ENCODE results near the gene ZBTB43. TPM values are rescaled to one million over a fixed set of nuclear protein-coding genes. Genes with fewer than 3 reads are reported as not detected.

Gene ZBTB43, protein sequence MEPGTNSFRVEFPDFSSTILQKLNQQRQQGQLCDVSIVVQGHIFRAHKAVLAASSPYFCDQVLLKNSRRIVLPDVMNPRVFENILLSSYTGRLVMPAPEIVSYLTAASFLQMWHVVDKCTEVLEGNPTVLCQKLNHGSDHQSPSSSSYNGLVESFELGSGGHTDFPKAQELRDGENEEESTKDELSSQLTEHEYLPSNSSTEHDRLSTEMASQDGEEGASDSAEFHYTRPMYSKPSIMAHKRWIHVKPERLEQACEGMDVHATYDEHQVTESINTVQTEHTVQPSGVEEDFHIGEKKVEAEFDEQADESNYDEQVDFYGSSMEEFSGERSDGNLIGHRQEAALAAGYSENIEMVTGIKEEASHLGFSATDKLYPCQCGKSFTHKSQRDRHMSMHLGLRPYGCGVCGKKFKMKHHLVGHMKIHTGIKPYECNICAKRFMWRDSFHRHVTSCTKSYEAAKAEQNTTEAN
- 10 to 100 TPM; 21.2 to 46.1 (median 32.2) TPM for total RNA-seq

DNA sequence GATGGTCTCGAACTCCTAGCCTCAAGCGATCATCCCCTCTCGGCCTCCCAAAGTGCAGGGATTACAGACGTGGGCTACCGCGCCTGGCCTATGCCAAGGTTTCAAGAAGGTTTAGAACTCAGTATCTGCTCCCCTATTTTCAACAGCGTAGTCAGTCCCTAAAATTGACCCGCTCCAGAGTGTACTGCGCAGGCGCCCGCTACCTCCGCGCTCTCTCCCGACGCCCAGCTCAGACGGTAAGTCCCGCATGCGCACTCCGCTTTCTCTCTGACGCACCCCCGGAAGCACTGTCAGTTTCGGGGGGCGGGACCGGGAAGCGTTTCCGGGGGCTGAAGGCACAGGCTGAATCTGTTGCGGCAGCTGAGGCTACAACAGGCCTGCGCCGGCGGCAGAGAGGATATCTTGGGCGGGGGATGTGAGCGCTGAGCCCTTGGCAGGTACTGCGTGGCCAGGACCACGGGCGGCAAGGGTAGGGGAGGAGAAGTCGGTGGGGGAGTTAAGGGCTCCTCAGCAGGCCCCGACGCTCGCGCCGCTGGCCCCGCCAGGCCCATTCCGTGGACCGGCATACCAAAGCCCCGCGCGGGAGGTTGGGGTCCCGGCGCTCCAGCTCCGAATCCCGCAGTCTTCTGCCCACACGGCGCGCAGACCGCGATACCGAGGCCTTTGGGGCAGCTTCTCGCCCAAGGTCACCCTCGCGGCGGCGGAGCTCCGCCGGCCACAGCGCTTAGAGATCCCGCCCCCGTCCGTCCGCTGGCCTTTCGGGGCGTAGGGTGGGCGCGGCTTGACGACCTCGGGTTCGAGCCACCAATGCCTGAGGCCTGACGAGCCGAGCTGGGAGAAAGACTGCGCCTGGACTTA is at the start of gene ZBTB43:
Gene ZBTB43, plus strand, starts transcription at position 345 of the 858 bp plus-strand sequence. CDS start 27,470 bp downstream, outside the sequence.
- H3K4me1 ChIP-seq: peaks cover 39% of the 10 kb centered on the region
- peak; percentile 98 to 99 for DNase-seq (ENCODE audit: low spot score in 2 of 2)
- 2% methylated on average over 35 of the region's 79 CpGs for WGBS
- H3K4me3 ChIP-seq: peak within 1 kb of the TSS; percentile 77
- TF ChIP-seq EP300 (IDR thresholded peaks at IDR 0.05) (no peak), POLR2AphosphoS5 (IDR thresholded peaks at IDR 0.05) (peak; percentile 53 to 83 (median 77)), POLR2A (IDR thresholded peaks at IDR 0.05) (peak in 1 of 2 donors; percentile 87)
- TF ChIP-seq, protein P1, sequence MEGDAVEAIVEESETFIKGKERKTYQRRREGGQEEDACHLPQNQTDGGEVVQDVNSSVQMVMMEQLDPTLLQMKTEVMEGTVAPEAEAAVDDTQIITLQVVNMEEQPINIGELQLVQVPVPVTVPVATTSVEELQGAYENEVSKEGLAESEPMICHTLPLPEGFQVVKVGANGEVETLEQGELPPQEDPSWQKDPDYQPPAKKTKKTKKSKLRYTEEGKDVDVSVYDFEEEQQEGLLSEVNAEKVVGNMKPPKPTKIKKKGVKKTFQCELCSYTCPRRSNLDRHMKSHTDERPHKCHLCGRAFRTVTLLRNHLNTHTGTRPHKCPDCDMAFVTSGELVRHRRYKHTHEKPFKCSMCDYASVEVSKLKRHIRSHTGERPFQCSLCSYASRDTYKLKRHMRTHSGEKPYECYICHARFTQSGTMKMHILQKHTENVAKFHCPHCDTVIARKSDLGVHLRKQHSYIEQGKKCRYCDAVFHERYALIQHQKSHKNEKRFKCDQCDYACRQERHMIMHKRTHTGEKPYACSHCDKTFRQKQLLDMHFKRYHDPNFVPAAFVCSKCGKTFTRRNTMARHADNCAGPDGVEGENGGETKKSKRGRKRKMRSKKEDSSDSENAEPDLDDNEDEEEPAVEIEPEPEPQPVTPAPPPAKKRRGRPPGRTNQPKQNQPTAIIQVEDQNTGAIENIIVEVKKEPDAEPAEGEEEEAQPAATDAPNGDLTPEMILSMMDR (IDR thresholded peaks at IDR 0.05): no peak
- no peaks in the 10 kb centered on the region for H3K27me3 ChIP-seq
- peaks cover 9% of the 10 kb centered on the region for H3K36me3 ChIP-seq
- no peaks in the 10 kb centered on the region for H3K9me3 ChIP-seq
- peak within 1 kb of the TSS; percentile 95 for H3K27ac ChIP-seq

DNA sequence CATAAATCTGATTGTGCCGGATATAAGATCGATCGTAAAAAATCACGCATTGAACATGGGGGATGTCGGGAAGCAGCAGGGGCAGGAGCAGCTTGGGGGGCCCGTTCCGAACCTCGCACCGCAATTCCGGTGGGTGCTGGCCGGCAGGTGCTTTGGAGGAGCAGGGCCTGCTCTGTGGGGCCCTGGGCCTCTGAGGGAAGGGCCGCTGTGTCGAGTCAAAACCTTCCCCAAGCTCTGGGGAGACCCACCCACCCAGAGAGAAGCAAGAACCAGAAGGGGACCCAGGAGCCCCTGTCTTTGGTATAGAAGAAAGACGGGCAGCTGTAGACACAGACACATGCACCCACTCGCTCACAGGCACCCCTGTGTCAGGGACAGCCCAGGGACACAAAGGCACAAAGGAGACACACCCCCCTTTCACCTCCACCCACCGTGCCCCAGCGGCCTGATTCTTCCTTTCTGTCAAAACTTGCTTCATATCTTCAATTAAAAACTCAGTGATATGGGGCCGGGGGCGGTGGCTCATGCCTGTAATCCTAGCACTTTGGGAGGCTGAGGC is 49.4 kb upstream of the ZBTB43 start:
- no peak overlapping the region for H3K4me3 ChIP-seq
- H3K27me3 ChIP-seq: peaks cover 11% of the 10 kb centered on the region
- no peaks in the 10 kb centered on the region for H3K36me3 ChIP-seq
- peaks cover 8% of the 10 kb centered on the region for H3K4me1 ChIP-seq
- DNase-seq (ENCODE audit: low spot score in 2 of 2): no peak
- H3K27ac ChIP-seq: no peak overlapping the region
- no peaks in the 10 kb centered on the region for H3K9me3 ChIP-seq
- WGBS: 79% methylated on average over 19 of the region's 19 CpGs
- no peak for TF ChIP-seq EP300 (IDR thresholded peaks at IDR 0.05)
- TF ChIP-seq, protein P1 (IDR thresholded peaks at IDR 0.05): no peak
- TF ChIP-seq POLR2A (IDR thresholded peaks at IDR 0.05): no peak
- TF ChIP-seq POLR2AphosphoS5 (IDR thresholded peaks at IDR 0.05): no peak

DNA sequence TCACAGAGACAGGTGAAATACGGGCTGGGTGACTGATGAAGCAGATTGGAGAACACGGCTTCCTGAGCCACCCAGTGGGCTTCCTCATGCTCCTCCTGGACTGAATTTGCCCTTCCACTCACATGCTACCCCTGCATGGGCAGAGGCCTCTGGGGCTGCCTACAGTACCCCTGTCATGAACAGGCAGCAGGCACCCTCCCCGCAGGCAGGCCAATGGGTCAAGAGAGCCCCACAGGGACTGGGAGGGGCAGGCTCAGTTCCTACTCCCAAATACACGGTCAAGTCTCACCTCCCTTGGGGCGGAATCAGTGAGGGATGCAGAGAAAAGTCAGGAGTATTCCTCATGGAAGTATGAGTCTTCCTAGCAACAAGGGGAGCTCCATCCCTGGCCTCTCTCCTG is 48.6 kb upstream of the ZBTB43 start:
- TF ChIP-seq POLR2A (IDR thresholded peaks at IDR 0.05) (no peak), EP300 (IDR thresholded peaks at IDR 0.05) (no peak), POLR2AphosphoS5 (IDR thresholded peaks at IDR 0.05) (no peak)
- TF ChIP-seq, protein P1 (IDR thresholded peaks at IDR 0.05): no peak
- no peak overlapping the region for H3K27ac ChIP-seq
- H3K27me3 ChIP-seq: peaks cover 12% of the 10 kb centered on the region
- WGBS: 78% methylated on average over 5 of the region's 5 CpGs
- no peaks in the 10 kb centered on the region for H3K9me3 ChIP-seq
- no peaks in the 10 kb centered on the region for H3K36me3 ChIP-seq
- DNase-seq (ENCODE audit: low spot score in 2 of 2): no peak
- H3K4me3 ChIP-seq: no peak overlapping the region
- H3K4me1 ChIP-seq: peaks cover 8% of the 10 kb centered on the region

DNA sequence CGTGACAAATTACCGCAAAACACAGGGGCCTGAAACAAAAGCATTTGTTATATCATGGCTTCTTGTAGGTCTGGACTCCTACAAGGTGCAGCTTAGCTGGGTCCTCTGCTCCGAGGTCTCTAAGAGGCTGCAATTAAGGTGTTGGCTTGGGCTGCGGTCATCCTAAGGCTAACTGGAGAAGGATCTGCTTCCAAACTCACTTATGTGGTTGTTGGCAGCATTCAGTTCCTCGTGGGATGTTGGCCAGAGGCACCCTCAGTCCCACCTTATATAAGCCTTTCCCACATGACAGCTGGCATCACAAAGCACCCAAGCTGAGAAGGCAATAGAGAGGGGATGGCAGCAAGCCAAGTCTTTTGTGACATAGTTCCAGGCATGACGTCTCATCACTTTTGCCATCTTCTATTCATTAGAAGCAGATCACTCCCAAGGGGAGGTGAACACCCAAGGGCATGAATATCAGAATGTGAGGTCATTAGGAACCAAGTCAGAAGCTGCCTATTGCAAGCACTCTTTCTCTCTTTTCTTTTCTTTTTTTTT is 47.9 kb upstream of the ZBTB43 start:
- 55% methylated on average over 6 of the region's 6 CpGs for WGBS
- H3K4me1 ChIP-seq: peaks cover 8% of the 10 kb centered on the region
- H3K27ac ChIP-seq: no peak overlapping the region
- peaks cover 12% of the 10 kb centered on the region for H3K27me3 ChIP-seq
- no peak for DNase-seq (ENCODE audit: low spot score in 2 of 2)
- no peak for TF ChIP-seq POLR2A (IDR thresholded peaks at IDR 0.05)
- TF ChIP-seq, protein P1 (IDR thresholded peaks at IDR 0.05): no peak
- no peak for TF ChIP-seq EP300 (IDR thresholded peaks at IDR 0.05)
- no peak for TF ChIP-seq POLR2AphosphoS5 (IDR thresholded peaks at IDR 0.05)
- H3K4me3 ChIP-seq: no peak overlapping the region
- H3K36me3 ChIP-seq: no peaks in the 10 kb centered on the region
- H3K9me3 ChIP-seq: no peaks in the 10 kb centered on the region
